ENCODE data around the gene DDR1.

DNA sequence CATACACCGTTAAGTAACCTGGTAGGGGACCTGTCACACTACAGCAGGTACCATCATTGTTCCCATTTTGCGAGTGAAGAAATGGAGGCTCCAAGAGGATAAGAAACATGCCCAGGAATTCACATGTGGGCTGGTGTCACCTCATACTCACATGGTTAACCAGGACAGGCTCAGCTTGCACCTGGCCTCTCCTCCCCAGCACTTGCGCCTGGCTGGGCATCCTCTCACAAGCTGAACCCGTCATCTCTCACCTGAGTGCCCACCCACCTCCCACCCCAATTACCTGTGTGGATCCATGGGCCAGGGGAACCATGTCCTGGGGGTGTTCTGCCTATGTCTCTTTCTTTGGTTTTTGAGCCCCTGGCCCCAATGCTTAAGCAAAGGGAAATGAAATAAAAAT is 46.2 kb downstream of the DDR1 start:
- TF ChIP-seq, protein P1, sequence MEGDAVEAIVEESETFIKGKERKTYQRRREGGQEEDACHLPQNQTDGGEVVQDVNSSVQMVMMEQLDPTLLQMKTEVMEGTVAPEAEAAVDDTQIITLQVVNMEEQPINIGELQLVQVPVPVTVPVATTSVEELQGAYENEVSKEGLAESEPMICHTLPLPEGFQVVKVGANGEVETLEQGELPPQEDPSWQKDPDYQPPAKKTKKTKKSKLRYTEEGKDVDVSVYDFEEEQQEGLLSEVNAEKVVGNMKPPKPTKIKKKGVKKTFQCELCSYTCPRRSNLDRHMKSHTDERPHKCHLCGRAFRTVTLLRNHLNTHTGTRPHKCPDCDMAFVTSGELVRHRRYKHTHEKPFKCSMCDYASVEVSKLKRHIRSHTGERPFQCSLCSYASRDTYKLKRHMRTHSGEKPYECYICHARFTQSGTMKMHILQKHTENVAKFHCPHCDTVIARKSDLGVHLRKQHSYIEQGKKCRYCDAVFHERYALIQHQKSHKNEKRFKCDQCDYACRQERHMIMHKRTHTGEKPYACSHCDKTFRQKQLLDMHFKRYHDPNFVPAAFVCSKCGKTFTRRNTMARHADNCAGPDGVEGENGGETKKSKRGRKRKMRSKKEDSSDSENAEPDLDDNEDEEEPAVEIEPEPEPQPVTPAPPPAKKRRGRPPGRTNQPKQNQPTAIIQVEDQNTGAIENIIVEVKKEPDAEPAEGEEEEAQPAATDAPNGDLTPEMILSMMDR (IDR thresholded peaks at IDR 0.05) = no peak
- no peak for TF ChIP-seq POLR2A (IDR thresholded peaks at IDR 0.05)
